Left lobe of liver (tissue), 2 donors: Measurements from ENCODE around the gene IGIP. TPM values are rescaled to one million over a fixed set of nuclear protein-coding genes. Genes with fewer than 3 reads are reported as not detected.
"Not testable (repeated sequence)": the region's sequence is repeated elsewhere in the genome, so short reads cannot be mapped to it uniquely, and the experiment has no call there.

ENCODE experiments used
- ATAC-seq: fragments of 200-7000 bp; cut with Tn5 transposase; one replicate; pipeline ENCODE4 v1.9.1; 2020; ENCODE audit warnings: mild to moderate bottlenecking, moderate library complexity
- DNase-seq: peaks from one replicate; pipeline ENCODE4 v3.0.0-alpha.2; 2020; ENCODE audit warnings: low spot score
- total RNA-seq: library from RNA; stranded (reverse); gene quantifications from one replicate; pipeline ENCODE4 v1.2.1, GENCODE V29; 2021
- donor health status: DM: no; HTN: no; CAD: no; lungs with moderate emphysema.
- donor health status: DM: no; HTN: yes; CAD: no.

The IGIP gene
- total RNA-seq, 1 donor from 2014 or later: 7.0 TPM

DNA sequence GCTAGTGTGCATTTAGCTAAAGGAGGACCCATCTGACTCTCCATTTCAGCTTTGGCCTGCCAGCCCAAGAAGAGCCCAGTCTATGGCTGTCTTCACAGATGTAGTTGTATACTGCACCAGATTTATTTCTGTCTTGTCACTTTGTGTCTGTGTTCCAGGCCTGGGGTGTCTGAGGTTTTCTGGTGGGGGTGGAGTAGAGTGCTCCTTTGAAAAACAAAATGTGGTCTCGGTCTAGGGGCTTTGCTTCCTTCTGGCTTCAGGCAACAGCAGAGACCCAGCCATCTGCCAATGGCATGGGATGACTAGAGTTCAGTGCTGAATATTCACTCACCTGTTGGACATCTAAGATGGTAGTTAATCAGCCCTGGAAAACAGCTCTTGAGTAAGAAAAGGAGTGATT is 10.9 kb downstream of the IGIP start:
- ATAC-seq (no peak), DNase-seq (no peak)

DNA sequence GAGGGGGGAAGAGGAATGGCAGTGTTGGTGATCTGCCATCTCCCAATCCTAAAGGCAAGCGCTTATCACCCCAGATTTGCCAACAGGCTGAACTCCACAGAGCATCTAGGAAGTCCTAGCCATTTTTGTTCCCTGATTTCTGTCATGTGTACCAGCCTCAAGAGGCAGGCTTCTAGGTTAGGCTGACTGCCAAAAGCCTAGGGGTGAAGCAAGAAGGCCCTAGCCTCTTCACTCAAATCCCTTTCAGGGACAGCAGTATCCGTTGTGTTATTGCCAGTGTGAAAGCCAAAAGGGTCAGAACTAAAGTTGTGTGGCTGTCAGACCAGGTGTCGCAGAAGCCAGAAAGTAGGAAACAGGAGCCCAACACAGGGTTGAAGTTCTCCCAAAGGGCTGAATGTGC is 14.7 kb downstream of the IGIP start:
- ATAC-seq (peak; percentile 48), DNase-seq (no peak)

DNA sequence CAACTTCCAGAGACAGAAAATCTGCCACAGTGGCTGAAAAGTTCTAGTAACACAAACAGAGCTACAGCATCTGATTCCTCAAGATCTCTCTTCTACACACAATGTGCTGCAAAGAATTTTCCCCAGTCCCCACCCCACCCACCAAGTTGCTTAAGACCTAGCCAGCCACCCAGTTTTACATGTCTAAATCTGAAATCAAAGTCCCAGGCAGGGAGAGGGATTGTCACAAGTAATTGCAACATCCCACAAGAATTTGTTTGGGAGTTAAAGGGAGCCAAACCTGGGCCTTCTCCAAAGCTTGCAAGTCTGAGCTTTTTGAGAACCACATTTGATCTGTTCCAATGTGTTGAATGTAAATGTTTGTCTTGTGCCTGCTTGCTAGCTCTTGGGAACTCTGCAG is 15.5 kb downstream of the IGIP start:
- peak; percentile 37 for ATAC-seq
- no peak for DNase-seq

DNA sequence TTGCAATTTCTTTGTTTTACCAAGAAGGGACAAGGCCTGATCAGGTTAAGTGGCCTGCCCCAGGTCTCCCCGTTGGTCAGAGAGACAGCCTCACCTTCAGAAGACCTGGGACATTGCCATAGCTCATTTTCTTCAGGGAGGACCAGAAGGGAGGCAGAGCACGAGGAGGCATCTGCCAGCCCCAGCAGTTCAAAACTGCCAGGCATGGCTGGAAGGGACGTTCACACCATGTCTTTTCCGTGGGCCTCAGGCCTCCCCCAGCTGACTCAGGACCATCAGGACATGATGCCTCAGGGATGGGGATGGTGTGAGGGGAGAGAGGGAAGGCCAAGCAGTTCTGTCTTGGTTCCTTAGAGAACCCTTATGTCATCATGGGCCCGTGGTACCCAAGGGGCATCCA is 16.5 kb downstream of the IGIP start:
- ATAC-seq (no peak), DNase-seq (no peak)

DNA sequence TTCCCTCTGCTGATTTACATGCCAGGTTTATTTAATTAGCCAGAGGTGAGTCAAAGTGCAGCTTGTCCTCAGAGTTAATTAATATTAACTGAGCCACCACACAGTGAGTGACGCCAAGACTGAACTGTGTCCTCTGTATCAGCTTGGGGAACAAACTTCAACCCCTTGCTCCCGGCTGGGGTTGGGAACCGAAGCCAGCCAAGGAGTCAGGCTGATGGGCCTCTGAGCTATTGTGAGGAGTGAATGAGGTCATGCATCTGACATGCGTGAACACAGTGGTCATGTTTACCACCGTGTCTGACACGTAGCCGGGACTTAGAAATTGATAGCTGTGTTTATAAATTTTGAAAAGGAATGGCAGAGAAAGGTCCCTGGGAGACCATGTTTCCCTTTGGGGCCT is 17.1 kb downstream of the IGIP start:
- ATAC-seq (peak; percentile 61), DNase-seq (peak; percentile 65)

DNA sequence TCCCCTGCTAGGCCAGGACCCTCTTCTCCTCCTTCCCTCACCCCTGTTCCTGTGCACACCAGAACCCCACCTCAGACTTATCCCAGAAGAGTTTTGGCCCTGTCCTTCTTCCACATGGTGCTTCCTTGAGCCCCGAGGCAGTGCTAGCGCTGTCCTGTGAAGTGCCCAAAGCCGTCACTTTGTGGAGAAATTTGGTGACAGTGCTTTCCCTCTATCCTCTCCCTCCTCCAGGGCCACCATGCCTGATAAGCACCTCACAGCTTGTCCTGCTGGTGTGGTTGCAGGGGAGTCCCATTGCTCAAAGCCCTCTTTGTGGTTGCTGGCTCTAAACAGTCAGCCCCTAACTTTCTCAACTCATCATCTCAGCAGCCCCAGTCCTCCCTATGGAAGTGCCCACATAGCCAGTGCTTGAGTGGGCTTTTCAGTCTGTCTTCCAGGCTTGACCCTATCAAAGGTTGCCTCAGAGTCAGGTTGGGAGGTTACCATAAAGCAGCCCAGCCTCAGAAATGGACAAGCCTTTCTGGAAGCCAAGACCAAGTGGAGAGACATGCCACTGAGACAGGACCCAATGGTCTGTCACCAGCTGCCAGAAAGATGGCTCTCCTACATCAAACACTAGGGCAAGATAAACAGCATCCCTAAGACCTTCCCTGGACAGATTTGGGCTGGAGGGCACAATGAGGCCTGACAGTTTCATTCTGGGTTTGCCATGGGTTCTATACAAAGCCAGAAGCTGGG is 18.0 kb downstream of the IGIP start:
- ATAC-seq: no peak

DNA sequence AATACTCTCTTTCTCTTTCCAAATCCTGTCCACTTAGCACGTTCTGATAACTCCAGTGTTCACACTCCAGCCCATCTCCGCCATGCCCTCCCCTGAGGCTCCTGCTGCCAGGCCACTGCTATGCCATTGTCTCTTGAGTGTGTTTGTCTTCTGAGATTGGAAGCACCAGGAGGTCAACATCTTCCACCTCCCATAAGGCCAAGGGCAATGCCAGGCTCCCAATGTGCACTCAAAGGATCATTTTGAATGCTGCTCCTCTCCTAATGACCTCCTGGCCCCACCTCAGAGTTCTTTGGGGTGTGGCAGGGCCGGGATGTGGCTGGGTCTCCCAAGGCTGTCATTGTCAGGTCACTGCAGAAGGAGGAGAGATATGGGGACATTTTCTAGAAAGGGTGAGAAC is 19.5 kb downstream of the IGIP start:
- DNase-seq: no peak

More for the DNA sequence above, 18.0 kb downstream of the IGIP start:
- DNase-seq: peak; percentile 32

DNA sequence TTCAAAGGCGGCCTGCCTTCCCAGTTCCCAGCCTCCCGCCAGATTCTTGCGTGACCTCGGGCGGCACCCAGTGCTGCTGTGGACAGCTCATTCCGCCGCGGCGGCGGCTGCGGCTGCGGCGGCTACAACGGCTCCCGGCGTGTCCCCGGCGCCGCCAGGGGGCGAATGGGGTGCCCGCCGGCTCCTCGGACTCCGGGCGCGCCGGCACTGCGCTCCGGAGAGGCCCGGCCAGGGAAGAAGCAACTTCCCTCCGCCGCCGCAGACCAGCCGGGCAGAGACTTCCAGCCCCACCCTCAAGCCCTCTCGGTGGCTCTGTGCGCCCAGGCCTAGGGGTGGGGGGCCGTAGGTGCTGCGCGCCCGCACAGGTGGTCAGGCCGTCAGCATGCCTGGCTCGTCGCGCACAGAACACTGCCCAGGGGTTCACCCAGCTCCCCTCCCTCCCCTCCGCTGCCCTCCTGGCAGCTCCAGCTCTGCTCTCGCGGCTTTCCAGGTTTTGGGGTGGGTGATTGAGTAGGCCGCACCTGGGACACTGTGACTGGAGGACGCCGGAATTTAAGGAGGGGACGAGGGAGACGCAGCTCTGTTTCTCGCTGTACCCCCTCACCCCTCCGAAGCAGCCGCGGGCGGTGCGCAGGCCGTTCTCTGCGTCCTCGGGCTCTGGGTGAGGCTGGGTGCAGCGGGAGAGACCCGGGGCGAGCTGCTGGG is 20.2 kb downstream of the IGIP start:
- DNase-seq (peak; percentile 75), ATAC-seq (peak; percentile 86)

More for the DNA sequence above, 19.5 kb downstream of the IGIP start:
- ATAC-seq: no peak

DNA sequence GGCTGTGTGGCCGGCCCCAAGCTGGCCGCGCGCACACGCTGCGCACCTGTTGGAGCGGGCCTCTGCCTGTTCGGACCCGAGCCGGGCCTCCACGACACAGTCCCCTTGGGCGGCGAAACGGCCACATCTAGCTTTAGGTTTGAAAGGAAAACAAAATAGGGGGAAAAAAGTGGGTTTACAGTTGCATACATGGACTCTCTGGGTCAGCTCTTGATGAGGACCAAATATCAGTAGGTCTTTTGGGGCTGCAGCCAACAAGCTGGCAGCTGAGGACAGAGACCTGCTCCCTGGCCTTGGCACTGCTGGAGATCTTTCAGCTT is 20.7 kb downstream of the IGIP start:
- DNase-seq (no peak), ATAC-seq (no peak)

DNA sequence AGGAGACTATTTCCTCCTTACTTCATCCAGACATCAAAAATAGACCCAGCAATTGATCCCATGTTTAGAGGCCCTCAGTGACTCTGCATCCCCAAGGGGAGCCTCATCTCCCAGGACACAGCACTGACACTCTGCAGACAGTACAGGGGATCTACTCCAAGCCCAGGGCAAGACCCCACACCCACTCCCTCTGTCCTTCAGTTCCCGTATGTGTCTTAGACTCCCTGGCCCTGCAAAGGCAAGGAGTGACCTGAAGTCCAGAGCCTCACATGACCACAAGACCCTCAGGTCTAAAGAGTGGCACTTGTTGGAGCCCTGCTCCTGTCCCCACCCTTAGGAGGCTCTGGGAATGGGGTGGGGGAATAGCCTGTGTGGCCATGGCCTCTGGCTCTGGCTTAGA is 21.7 kb downstream of the IGIP start:
- ATAC-seq (no peak), DNase-seq (peak; percentile 26)

DNA sequence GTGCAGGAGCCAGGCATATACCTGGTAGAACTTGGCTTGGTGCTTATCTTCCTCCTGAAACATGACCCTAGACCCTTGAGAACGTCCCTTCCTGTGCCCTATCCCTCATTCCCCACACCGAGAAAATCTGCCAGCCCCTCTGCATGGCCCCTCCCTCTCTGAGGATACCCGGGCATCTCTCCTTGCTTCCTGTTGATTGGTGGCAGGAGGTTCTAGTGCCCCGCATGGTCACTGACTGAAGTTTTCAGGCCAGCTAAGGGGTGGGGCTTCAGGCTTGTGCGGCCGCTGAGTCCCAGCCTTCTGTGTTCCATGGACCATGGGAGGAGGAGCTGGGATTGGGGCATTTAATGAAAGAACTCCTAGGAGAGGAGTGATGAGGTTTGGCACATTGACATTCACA is 22.8 kb downstream of the IGIP start:
- peak; percentile 21 for DNase-seq

DNA sequence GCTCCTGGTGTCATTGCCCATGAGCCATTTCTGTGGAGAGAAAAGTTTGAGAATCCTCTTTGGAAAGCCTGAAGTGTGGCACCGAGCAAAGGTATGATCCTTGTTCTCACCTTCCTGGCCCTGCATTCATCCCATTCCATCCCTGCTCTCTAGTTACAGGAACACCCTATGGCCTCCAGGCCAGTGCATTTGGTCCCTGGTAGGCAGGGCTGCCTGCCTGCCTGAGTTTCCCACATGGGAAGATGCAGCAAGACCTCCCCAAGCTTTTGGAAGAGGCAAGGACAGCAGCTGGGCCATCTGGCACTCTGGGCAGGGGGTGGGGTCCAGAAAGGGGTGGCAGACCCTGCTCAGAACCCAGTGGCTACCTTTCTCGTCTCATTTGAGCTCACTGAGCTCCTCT is 24.5 kb downstream of the IGIP start:
- DNase-seq (peak; percentile 11), ATAC-seq (no peak)

More for the DNA sequence above, 22.8 kb downstream of the IGIP start:
- no peak for ATAC-seq

DNA sequence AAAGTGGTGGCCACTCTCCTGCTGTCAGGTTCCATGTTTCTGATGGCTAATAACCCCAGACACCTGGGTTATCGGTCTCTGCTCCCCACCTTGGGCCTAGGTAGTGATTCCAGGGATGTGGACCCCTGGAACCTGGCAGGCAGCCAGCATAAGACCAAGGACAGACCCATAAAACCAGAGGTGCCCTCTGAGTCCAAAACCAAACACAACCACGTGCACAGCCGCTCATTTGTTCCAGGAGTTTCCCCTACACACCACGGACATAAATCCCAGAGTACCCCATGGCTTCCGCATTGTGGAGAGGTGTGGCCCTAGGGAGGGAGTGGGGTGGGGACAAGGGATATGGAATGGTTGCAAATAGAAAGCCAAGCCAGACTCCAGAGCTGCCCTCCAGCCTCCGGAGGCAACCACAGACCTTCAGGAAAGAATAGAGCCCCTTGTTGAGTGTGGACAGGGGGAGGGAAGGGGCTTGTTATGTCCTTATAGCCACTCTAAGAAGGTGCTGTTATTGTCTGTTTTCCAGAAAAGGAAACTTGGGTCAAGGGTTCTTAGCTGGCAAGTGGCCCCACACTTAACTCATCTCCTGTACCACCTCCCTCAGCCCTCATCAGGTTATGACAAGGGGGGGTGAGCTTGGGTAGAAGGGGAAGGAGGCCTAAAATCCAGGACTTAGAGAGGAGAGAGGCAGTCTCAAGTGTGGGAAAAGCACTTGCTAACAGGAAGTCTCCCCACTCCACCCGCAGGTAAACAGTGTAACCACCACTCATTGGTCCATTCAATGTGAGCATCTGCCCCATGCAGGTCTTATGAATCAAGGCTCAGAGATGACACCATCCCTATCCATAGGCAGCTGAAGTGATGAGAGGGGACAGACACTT is 25.6 kb downstream of the IGIP start:
- DNase-seq (no peak), ATAC-seq (no peak)

DNA sequence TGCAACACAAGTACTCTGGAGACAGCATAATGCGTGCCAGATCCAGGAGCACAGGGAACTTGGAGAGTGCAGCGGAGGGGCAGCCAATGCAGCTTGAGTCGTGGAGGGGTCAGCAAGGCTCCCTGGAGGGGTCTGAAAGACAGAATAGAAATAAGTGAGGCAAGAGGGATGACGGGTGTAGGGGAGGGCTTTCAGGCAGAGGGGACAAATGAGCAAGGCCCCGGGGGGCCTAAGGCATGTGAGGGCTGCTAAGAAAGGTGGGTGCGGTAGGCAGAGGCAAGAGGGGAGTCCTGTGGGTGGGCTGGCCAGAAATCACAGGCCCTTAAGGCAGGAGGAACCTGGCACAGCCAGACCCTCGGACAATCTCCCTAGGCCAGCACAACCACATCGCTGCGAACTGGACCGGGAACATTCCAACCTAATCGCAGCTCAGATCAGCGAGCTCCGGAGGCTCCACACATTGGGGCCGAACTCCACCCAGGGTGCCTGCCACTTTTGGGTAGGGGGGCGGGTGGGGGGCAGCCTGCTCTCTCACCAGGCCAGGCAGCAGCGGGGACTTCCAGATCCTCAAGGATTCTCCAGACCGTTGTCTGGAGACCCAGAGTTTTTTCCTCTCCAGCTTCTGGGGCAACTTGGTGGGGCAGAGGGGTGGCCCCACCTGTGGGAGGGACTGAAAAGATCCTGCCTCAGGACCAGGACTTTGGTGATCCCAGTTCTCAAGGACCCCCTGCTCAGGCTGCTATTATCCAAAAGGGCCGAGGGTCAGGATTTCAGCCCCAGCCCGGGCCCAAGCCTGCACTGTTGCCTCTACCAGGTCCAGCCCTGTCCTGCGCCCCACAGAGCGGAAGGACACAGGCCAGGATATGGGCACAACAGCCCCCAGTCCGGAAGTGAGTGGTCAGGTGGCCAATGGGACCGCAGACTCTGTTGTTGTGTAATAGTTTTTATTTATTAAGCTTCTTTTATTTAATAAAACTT is 26.6 kb downstream of the IGIP start:
- ATAC-seq (no peak), DNase-seq (no peak)

DNA sequence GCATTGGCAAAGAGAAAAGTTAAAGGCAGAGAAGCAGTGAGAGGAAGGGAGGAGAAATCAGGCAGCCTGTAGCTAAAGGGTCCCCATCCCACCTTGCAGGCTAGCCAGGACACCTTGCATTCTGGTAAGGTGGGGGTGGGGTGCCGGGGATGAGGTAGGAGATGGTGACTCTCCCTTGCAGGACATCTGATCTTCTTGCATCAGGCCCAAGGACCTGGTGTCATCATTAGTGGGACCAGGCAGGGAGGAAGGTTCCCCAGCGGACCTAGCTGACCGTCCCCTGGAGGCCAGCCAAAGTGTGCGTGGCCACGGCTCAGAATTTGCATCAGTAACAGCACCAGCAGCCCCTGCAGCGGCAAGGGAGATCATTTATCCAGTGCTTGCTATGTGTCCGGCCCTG is 27.5 kb downstream of the IGIP start:
- ATAC-seq (no peak), DNase-seq (no peak)

DNA sequence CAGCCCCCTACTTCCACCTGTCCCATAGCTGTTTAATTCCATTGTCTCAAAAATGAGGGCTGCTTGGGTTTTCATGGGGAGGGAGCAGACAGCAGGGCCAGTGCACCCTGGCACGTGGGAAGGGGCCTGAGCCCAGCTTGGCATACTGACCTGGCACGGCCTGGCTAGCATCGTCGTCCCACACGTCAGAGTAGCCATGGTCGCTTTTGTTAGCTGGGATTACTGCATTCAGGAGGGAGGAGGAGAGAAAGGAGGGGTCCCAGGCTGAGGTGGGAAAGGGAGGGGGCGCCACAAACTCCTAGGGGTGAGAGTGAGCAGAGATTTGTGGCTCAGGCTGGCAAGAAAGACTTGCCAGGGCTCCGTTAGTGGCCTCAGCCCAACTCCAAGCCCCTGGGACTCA is 28.2 kb downstream of the IGIP start:
- ATAC-seq (no peak), DNase-seq (no peak)

DNA sequence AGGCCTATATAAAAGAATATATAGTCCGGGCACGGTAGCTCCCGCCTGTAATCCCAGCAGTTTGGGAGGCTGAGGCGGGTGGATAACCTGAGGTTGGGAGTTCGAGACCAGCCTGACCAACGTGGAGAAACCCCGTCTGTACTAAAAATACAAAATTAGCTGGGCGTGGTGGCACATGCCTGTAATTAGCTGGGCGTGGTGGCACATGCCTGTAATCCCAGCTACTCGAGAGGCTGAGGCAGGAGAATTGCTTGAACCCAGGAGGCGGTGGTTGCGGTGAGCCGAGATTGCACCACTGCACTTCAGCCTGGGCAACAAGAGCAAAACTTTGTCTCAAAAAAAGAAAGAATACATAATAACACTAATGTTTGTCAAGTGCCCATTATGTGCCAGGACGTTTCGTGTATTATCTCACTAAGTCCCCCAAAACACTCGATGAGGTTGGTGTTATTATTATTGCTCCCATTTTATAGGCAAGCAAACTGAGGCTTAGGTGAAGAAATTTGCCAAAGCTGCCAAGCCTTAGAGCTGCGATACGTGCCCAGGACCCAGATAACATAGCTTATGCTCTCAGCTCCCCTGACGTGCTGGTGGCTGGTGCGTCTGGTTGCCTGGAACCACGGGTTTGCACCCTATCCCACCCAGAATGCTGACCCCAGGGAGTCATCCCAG is 29.1 kb downstream of the IGIP start:
- not testable (repeated sequence) for DNase-seq, ATAC-seq

DNA sequence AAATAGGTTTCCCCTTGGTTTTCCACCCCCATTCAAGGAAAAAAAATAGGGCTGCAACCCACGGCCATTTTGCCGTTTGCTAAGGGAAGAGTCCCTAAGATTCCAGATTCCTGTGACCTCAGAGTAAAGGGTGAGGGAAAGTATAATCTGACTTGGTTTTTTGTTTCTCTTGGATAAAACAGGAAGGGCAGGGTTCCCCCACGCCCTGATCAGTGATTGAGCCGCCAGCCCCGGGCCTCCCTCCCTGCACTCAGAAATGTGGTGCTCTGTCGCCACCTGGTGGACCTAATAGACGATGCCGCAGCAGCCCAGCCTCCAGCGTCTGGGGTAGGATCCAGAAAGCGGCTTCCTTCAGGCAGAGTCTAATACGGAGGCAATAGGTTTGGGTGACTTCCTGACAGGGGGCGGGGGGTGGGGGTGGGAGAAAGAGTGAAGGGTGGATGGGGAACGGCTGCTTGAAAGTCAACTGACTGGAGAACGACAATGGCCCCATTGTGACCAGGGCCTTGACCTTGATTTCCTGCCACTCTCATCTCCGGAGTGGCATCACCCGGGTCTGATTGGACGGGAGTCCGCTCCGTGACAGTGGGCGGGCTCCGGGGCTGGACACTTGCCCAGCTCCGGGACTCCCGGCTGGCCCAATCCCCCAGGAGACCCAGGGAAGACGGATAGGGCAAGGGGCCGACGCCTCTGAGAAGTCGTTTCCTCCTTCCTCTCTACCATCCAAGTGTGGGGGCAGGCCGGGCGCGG is 31.5 kb downstream of the IGIP start:
- ATAC-seq: peak; percentile 99
- peak; percentile 88 for DNase-seq
